ENCODE data around the gene CYLD.

CYLD gene

DNA sequence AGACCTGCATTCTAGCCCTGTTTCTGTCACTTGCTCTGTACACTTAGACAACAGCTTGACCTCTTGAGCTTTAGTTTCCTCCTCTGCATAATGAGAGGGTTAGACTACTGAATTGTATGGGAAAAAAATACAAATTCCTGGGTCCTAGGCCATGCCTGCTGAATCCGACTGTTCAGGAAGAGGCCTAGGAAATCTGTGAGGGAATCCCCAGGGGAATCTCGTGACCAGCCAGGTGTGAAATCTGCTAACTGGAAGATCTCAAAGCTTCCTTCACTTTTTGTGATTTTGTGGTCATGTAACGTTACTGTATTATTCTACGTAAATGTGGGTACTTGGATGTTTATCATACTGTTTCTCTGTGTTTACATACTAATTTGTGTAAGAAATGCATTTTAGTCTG is 58.2 kb downstream of the CYLD start:
- no peak overlapping the region for H2BK12ac ChIP-seq (ENCODE audit: low read length in 2 of 2)
- no peaks in the 10 kb centered on the region for H3K27me3 ChIP-seq (ENCODE audit: control insufficient read depth in 1 of 2, insufficient read depth in 1 of 2, low read length in 2 of 2)
- no peak overlapping the region for H3K14ac ChIP-seq (ENCODE audit: low read length in 2 of 2)
- peaks cover 12 to 44% of the 10 kb centered on the region in 2 experiments for H3K36me3 ChIP-seq (ENCODE audit: control insufficient read depth in 1 of 2, insufficient read depth in 2 of 2, low read depth in 1 of 2, low read length in 2 of 2)
- H3K4me1 ChIP-seq (ENCODE audit: control insufficient read depth, insufficient read depth, low read depth, low read length), result peaks cover 4% of the 10 kb centered on the region
- H2BK5ac ChIP-seq (ENCODE audit: low read depth, low read length, poor library complexity, severe bottlenecking), result no peak overlapping the region
- no peak overlapping the region for H3K27ac ChIP-seq (ENCODE audit: low read length, poor library complexity, severe bottlenecking)
- WGBS, result 90% methylated on average over 4 of the region's 4 CpGs
- H3K9me3 ChIP-seq (ENCODE audit: control insufficient read depth, low read length), result no peaks in the 10 kb centered on the region
- peaks cover 2% of the 10 kb centered on the region for H3K79me1 ChIP-seq (replicated peaks; ENCODE audit: low read length, poor library complexity, severe bottlenecking)
- H2BK120ac ChIP-seq (ENCODE audit: low read depth, low read length), result no peak overlapping the region
- no peak overlapping the region for H2BK15ac ChIP-seq (ENCODE audit: low read depth, poor library complexity, severe bottlenecking)
- no peak overlapping the region for H4K8ac ChIP-seq (ENCODE audit: low read length)
- H3K9ac ChIP-seq (ENCODE audit: low read length), result no peak overlapping the region
- no peak overlapping the region for H3K4me3 ChIP-seq (ENCODE audit: insufficient read depth in 1 of 2, low read depth in 1 of 2, low read length in 2 of 2)
- no peak overlapping the region for H4K91ac ChIP-seq (ENCODE audit: low read length)
- no peak overlapping the region for H2AK5ac ChIP-seq (ENCODE audit: low read length, severe bottlenecking)
- no peak overlapping the region for H3K4ac ChIP-seq (ENCODE audit: low read depth in 1 of 2, low read length in 2 of 2)
- H3K18ac ChIP-seq (ENCODE audit: low read depth in 1 of 2, low read length in 2 of 2), result no peak overlapping the region
- no peak for DNase-seq
- H3K4me2 ChIP-seq (ENCODE audit: low read length, poor library complexity, severe bottlenecking), result no peak overlapping the region
- H2AFZ ChIP-seq (ENCODE audit: low read depth, low read length), result no peak overlapping the region
- H3K23ac ChIP-seq (ENCODE audit: low read length in 2 of 2), result no peak overlapping the region

DNA sequence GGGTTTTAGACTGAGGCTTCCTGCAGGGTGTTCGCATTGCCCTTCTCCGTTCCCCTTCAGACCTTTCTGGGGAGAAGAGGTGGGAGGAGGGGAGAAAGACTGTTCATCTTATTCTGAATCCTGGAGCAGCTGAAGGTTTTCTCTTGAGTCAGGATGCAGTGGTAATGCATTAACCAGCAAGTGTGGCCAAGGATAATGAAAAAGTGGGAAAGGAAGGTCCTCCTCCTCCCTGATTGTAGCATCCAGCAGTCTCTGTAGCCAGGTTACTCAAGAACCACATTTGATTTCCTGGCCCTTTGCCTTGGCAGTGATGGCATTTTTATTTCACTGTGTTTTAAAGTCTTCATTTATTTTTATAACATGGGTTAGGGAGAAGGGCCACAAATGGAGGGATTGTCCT is 59.1 kb downstream of the CYLD start:
- Histone ChIP-seq H2AFZ (ENCODE audit: low read depth, low read length) (no peak overlapping the region), H3K4me2 (ENCODE audit: low read length, poor library complexity, severe bottlenecking) (no peak overlapping the region), H2AK5ac (ENCODE audit: low read length, severe bottlenecking) (no peak overlapping the region), H3K79me1 (replicated peaks; ENCODE audit: low read length, poor library complexity, severe bottlenecking) (peaks cover 2% of the 10 kb centered on the region), H3K14ac (ENCODE audit: low read length in 2 of 2) (no peak overlapping the region), H3K36me3 (ENCODE audit: control insufficient read depth in 1 of 2, insufficient read depth in 2 of 2, low read depth in 1 of 2, low read length in 2 of 2) (peaks cover 8 to 34% of the 10 kb centered on the region in 2 experiments), H2BK15ac (ENCODE audit: low read depth, poor library complexity, severe bottlenecking) (no peak overlapping the region), H3K23ac (ENCODE audit: low read length in 2 of 2) (no peak overlapping the region), H3K4ac (ENCODE audit: low read depth in 1 of 2, low read length in 2 of 2) (no peak overlapping the region), H3K9me3 (ENCODE audit: control insufficient read depth, low read length) (no peaks in the 10 kb centered on the region), H3K9ac (ENCODE audit: low read length) (no peak overlapping the region), H4K8ac (ENCODE audit: low read length) (no peak overlapping the region), H3K18ac (ENCODE audit: low read depth in 1 of 2, low read length in 2 of 2) (no peak overlapping the region), H3K4me1 (ENCODE audit: control insufficient read depth, insufficient read depth, low read depth, low read length) (peaks cover 4% of the 10 kb centered on the region), H2BK120ac (ENCODE audit: low read depth, low read length) (no peak overlapping the region), H3K4me3 (ENCODE audit: insufficient read depth in 1 of 2, low read depth in 1 of 2, low read length in 2 of 2) (no peak overlapping the region), H2BK5ac (ENCODE audit: low read depth, low read length, poor library complexity, severe bottlenecking) (no peak overlapping the region), H2BK12ac (ENCODE audit: low read length in 2 of 2) (no peak overlapping the region), H3K27ac (ENCODE audit: low read length, poor library complexity, severe bottlenecking) (no peak overlapping the region), H3K27me3 (ENCODE audit: control insufficient read depth in 1 of 2, insufficient read depth in 1 of 2, low read length in 2 of 2) (no peaks in the 10 kb centered on the region), H4K91ac (ENCODE audit: low read length) (no peak overlapping the region)
- no peak for DNase-seq
- WGBS, result 86% methylated on average over 2 of the region's 2 CpGs

DNA sequence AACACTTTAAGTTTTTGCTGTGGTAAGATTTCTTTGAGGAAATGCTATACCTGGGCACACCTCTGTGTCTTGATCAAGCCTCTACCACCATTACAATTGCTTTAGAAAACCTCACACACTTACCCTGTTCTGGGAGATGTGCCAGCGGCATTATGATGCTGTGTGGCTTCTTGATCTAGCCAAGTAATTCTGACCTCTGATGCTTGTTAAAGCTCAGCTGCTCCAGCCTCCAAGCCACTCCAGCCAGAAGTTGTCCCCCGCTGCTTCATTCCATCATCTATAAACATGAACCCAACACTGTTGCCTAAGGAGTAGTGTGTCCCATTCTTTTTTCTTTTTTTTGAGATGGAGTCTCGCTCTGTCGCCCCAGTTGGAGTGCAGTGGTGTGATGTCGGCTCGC is 60.1 kb downstream of the CYLD start:
- H4K91ac ChIP-seq (ENCODE audit: low read length), result no peak overlapping the region

DNA sequence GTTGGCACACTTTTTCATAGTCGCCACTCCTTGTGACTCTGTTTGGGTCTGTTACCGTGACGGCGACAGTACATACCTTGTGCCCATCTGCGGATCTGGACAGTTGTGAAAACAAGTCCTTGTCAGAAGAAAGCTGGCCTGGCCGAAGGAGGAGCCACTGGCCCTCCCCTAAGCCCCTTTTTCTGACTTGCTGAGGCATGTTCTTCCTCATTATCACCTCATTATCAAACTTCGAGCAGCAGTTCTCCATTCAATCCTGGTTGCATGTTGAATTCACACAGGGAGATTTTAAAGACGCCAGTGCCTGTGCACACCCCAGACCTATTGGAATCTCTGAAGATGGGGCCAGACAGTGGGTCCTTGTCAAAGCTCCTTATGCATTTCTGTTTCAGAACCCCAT is 61.1 kb downstream of the CYLD start:
- Histone ChIP-seq H2BK12ac (ENCODE audit: low read length in 2 of 2) (no peak overlapping the region), H3K27me3 (ENCODE audit: control insufficient read depth in 1 of 2, insufficient read depth in 1 of 2, low read length in 2 of 2) (peaks cover 0 to 7% of the 10 kb centered on the region in 2 experiments), H2BK15ac (ENCODE audit: low read depth, poor library complexity, severe bottlenecking) (no peak overlapping the region), H4K8ac (ENCODE audit: low read length) (no peak overlapping the region), H2AK5ac (ENCODE audit: low read length, severe bottlenecking) (no peak overlapping the region), H3K36me3 (ENCODE audit: control insufficient read depth in 1 of 2, insufficient read depth in 2 of 2, low read depth in 1 of 2, low read length in 2 of 2) (peaks cover 8 to 16% of the 10 kb centered on the region in 2 experiments), H3K4me3 (ENCODE audit: insufficient read depth in 1 of 2, low read depth in 1 of 2, low read length in 2 of 2) (no peak overlapping the region), H3K14ac (ENCODE audit: low read length in 2 of 2) (no peak overlapping the region), H3K27ac (ENCODE audit: low read length, poor library complexity, severe bottlenecking) (no peak overlapping the region), H3K4me1 (ENCODE audit: control insufficient read depth, insufficient read depth, low read depth, low read length) (peaks cover 4% of the 10 kb centered on the region), H3K79me1 (replicated peaks; ENCODE audit: low read length, poor library complexity, severe bottlenecking) (peaks cover 2% of the 10 kb centered on the region), H3K18ac (ENCODE audit: low read depth in 1 of 2, low read length in 2 of 2) (no peak overlapping the region), H3K23ac (ENCODE audit: low read length in 2 of 2) (no peak overlapping the region), H2BK120ac (ENCODE audit: low read depth, low read length) (no peak overlapping the region), H3K4ac (ENCODE audit: low read depth in 1 of 2, low read length in 2 of 2) (no peak overlapping the region), H3K9me3 (ENCODE audit: control insufficient read depth, low read length) (no peaks in the 10 kb centered on the region), H4K91ac (ENCODE audit: low read length) (no peak overlapping the region), H3K4me2 (ENCODE audit: low read length, poor library complexity, severe bottlenecking) (no peak overlapping the region), H2BK5ac (ENCODE audit: low read depth, low read length, poor library complexity, severe bottlenecking) (no peak overlapping the region), H2AFZ (ENCODE audit: low read depth, low read length) (no peak overlapping the region), H3K9ac (ENCODE audit: low read length) (no peak overlapping the region)
- WGBS, result 79% methylated on average over 8 of the region's 8 CpGs
- DNase-seq, result no peak

More for the DNA sequence above, 60.1 kb downstream of the CYLD start:
- Histone ChIP-seq H3K79me1 (replicated peaks; ENCODE audit: low read length, poor library complexity, severe bottlenecking) (peaks cover 2% of the 10 kb centered on the region), H3K4ac (ENCODE audit: low read depth in 1 of 2, low read length in 2 of 2) (no peak overlapping the region), H2AK5ac (ENCODE audit: low read length, severe bottlenecking) (no peak overlapping the region), H2BK15ac (ENCODE audit: low read depth, poor library complexity, severe bottlenecking) (no peak overlapping the region), H3K4me1 (ENCODE audit: control insufficient read depth, insufficient read depth, low read depth, low read length) (peaks cover 4% of the 10 kb centered on the region), H3K9me3 (ENCODE audit: control insufficient read depth, low read length) (no peaks in the 10 kb centered on the region), H3K4me2 (ENCODE audit: low read length, poor library complexity, severe bottlenecking) (no peak overlapping the region), H4K8ac (ENCODE audit: low read length) (no peak overlapping the region), H3K27ac (ENCODE audit: low read length, poor library complexity, severe bottlenecking) (no peak overlapping the region), H3K18ac (ENCODE audit: low read depth in 1 of 2, low read length in 2 of 2) (no peak overlapping the region), H2BK12ac (ENCODE audit: low read length in 2 of 2) (no peak overlapping the region), H3K27me3 (ENCODE audit: control insufficient read depth in 1 of 2, insufficient read depth in 1 of 2, low read length in 2 of 2) (no peaks in the 10 kb centered on the region), H3K36me3 (ENCODE audit: control insufficient read depth in 1 of 2, insufficient read depth in 2 of 2, low read depth in 1 of 2, low read length in 2 of 2) (peaks cover 8 to 25% of the 10 kb centered on the region in 2 experiments), H2AFZ (ENCODE audit: low read depth, low read length) (no peak overlapping the region), H3K9ac (ENCODE audit: low read length) (no peak overlapping the region), H3K4me3 (ENCODE audit: insufficient read depth in 1 of 2, low read depth in 1 of 2, low read length in 2 of 2) (no peak overlapping the region), H2BK120ac (ENCODE audit: low read depth, low read length) (no peak overlapping the region), H2BK5ac (ENCODE audit: low read depth, low read length, poor library complexity, severe bottlenecking) (no peak overlapping the region), H3K23ac (ENCODE audit: low read length in 2 of 2) (no peak overlapping the region), H3K14ac (ENCODE audit: low read length in 2 of 2) (no peak overlapping the region)
- WGBS, result 90% methylated on average over 5 of the region's 6 CpGs
- DNase-seq, result no peak
